GM21825 (cell line): Measurements from ENCODE around the gene NAALADL2.
"Not testable (repeated sequence)": the region's sequence is repeated elsewhere in the genome, so short reads cannot be mapped to it uniquely, and the experiment has no call there.

Source experiments
- ATAC-seq: cut with Tn5 transposase; IDR thresholded peaks from one replicate; pipeline ENCODE4 v1.9.1; 2021; ENCODE audit warnings: mild to moderate bottlenecking, moderate library complexity; ENCODE audit not compliant: unreplicated experiment

The NAALADL2 gene

DNA sequence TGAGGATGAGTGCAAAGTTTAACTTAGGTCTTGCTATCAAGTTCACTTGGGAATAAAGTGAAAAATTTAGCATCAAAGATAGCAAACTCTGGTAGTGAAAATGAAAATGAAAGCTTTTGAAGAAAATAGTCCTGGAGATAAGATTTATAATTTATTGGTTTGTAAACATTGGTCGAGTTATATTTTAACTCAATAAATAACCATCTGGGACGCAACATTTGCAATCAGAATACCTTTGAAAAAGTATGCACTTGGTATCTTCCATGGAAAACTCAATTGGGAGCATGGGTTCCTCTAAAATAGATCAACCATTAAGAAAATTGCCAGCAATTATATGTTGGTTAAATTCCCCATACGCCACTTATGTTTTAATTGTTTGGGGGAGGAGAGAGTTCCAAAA lies 209.5 kb downstream of the NAALADL2 start:
- no peak for ATAC-seq

DNA sequence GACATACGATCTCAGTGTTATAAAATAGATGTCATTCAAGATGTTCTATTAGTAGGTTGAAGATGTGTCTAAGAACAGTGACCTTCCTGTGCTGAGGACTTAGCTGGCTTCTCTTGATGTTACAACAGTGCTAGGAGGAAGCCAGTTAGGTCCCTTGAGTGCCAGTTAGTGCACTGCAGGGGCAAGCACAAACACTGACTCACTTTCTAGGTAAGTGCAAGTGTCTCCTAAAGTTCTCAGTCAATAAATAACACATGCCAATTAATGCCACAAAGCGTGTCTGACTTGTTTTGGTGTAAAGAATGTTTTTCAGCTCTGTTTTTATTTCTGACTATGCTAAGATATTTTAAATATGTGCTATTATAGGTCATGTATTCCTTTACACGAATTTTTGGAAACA lies 211.8 kb downstream of the NAALADL2 start:
- no peak for ATAC-seq

DNA sequence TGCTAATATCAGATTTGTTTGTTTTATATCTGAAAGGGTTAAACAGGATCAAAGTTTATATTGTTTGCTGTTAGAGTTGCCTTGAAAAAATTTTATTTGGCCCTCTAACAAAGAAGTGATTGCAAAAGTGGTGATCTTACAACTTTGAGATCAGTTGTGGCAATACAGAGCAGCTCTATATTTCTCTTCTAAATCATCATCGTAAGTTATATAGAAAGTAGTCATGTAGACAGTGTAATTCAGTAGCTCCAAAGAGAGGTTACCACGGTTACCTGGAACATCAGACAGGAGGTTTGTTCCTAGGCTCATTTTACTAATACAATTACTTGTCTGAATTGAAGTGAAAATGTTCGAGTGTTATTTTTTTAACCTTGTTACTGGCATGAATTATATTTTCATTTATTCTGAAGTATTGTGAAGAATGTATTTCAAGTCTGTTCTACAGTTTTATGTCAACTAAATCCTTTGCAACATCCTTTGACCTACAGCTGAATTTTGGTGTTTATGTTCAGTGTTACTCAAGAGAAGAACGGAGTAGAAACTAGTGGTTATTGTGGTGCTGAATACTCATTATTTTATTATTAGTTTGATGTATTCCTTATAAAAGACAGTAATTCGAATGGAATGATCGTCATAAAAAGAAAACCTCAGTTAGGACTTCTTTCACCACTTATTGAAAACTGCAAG lies 214.2 kb downstream of the NAALADL2 start:
- no peak for ATAC-seq

DNA sequence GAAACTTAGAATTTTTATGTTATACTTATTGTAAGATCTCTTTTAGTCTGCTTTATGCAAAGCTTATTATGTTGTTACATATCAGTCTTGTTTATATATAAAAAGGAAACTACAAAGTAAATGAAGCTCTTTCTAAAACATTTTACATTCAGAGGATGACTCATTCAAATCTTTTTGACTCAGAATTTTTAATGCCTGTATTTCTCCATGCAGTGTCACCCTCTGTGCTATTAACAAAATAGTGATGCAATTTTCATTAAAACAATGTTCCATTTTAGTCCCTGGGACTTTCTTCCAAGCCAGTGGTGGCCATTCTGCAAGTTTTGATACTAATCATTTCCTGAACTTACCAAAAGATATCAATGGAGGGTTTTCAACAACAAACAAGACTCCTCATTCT lies 216.1 kb downstream of the NAALADL2 start:
- no peak for ATAC-seq

DNA sequence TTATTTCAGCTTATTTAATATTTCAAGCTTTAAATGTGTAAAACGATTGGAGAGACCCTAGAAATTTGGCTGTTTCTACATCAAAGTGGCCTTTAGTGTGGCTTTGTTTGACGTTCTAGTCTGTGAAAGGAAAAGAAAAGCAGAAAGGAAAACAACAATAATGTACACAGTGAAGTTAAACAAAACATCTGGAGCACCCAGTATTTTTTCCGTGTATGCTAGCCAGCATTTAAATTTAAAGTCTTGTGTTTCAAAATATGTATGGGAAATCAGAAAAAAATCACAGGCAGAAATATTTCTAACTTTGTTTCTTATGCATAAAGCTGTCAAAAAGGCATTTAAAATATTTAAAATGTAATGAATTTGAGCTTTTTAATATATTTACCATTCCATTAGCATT lies 218.1 kb downstream of the NAALADL2 start:
- no peak for ATAC-seq

DNA sequence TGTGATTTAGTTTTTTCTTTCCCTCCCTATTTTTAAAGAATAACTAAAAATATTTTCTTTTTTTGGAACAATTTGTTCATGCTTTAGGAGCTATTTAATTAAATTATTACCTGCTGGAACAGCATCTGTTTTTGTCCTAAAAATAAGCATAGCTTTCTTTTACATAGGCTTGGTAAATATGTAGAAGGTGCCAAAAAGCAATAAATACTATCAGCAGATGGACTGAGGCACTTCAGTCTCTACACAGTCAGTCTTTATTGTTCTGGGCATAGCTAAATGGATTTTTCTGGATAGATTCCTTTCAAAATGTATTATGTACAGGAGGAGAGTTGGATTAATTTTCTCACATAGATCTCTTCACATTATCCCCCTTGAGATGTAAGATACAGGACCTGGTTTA lies 223.5 kb downstream of the NAALADL2 start:
- ATAC-seq: no peak

DNA sequence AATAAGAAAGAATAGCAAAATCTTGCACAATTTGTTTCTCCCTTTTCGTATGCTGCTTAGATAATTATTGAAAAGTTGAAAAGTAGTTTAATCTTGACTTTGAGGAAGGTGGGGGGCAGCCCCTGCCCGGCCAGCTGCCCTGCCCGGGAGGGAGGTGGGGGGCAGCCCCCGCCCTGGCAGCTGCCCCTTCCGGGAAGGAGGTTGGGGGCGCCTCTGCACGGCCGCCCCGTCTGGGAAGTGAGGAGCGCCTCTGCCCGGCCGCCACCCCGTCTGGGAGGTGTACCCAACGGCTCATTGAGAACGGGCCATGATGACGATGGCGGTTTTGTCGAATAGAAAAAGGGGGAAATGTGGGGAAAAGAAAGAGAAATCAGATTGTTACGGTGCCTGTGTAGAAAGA lies 228.0 kb downstream of the NAALADL2 start:
- ATAC-seq: not testable (repeated sequence)

DNA sequence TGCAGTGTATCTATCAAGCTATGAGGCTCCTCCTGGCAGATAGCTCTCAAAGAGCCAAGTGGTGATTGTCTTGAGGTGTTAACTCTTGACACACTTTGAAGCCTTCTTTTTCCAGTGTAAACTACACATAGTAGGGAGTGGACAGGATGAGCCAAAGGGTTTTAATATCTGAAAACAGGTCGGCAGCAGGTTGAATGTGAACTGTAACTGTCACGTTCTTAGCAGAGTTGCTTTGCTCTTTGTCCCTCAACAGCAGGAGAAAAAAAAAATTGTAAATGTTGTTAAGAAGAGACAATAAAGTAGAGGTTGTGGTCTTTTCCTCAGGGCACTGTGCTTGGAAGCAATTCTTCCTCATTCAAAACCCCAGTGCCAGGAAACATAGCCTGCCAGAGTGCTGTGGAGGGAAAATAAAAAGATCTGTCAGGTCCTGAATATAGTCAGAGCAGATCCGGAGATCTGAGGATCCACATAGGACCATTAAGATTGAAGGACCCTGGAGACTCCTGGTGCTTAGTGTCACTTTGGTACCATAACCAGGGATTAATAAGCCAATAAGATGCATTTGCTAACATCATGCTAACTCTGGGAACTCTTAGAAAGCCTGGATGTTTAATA lies 229.7 kb downstream of the NAALADL2 start:
- no peak for ATAC-seq

DNA sequence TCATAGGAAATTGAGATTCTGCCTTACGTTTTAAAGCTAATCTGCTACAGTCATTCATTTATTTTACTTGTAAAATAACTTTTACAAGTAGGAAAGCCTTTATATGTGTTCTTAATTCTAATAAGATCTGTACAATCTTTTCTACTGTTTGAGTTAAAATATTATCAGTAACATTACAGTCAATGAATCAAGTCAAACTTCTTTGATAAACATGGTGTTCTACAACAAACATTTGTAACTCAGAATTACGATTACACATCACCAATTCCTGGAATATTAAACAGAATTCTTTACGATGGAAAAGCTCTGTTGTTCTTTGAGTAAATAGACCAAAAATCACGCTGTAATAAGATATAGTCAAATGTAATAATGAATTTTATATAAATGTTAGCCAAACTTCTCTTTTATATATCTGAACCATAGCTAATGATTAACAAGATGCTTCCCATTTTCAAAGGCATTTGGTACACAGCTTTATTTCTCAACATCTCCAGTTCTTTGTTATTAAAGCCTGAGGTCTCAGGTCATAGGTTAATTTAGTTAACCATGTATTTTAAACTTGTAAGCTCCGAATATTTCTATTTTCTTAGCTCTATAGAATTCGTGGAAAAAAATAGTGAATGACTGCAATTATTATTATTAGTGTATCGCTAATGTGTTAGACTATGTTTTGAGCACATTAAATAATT lies 232.4 kb downstream of the NAALADL2 start:
- ATAC-seq: no peak

DNA sequence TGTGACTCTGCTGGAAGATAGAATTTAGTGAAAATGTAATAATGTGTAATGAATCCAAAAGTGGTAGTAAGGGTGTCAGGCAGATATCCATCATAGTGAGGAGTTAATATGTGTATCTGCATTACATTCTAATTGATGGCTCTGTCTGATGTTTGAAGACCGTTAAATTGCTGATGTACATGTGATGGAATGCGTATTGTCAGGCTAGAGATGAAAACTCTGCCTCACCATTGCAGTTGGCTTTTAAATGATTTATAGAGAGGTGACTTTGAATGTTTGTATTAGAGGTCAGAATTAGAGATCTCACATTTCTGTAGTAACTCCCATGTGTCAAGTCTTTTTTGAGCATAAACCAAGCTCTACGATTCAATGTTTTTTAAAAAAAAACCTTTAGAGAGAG lies 234.6 kb downstream of the NAALADL2 start:
- no peak for ATAC-seq

DNA sequence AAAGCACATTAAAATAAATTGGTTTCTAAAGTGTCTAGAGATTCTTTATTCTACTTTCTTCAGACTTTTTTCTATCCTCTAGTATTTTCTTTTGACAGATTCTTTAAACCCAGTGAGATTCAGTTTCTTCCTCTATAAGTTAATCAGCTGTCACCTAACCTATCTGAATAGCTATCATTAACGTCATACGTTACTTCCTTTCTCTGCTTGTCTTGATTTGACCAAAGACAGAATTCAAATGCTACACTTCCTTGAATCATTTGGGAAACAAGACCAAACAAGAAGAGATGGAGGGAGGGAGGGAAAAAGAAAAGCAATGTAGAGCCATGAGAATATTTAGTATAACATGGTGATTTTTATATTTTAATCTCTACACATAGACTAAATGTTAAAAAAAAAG lies 235.2 kb downstream of the NAALADL2 start:
- ATAC-seq: no peak

DNA sequence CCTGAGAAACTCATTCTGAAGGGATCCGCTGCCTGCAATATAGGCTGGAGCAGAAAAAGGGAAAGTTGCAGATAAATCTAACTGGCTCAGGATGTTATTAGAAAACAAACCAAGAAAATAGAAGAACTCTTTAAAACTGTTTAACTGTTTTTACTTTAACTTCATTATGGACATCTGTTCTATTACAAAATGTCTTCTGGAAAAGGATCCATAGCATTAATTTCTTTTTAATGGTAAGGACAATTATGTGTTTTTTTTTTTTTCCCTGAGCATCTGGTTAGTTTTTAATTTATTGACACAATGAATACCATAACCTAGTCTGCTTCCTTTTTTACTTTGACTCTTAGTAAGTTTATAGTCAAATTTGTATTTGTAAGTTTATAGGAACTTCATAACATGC lies 239.5 kb downstream of the NAALADL2 start:
- ATAC-seq: no peak

DNA sequence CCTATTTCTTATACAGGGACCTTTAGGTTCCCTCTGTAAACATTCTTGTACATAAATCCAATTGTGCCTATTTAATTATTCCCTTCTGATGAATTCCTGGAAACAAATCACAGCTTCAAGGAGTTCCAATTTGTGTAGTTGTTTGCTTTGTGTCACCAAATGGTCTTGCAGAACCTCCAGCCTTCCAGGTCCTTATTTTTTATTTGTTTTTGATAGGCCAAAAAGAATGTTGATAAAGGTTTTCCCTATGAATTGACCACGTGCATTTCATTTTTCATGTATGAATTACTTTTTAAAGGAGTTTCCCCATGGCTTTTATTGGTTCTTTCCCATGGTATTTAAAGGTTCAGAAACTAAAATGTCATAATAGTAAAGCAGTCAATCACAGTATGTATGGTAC lies 243.0 kb downstream of the NAALADL2 start:
- no peak for ATAC-seq

DNA sequence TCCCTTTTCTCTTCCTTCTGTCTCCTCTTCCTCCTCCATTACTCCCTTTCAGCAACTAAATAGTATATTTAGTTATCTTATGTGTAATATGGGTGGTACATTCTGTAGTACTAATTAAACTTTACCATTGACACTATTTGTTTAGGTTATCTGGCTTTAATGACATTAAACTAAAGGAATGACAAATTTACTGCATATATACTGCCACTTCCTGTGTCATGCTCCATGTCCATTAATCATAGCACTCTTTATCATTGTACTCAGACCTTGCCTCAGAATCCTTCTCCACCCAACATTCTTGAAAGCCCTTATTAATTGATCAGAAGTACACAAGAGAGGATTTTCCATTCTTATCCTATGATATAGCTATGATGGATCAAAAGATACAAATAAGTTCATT lies 244.2 kb downstream of the NAALADL2 start:
- ATAC-seq: no peak

DNA sequence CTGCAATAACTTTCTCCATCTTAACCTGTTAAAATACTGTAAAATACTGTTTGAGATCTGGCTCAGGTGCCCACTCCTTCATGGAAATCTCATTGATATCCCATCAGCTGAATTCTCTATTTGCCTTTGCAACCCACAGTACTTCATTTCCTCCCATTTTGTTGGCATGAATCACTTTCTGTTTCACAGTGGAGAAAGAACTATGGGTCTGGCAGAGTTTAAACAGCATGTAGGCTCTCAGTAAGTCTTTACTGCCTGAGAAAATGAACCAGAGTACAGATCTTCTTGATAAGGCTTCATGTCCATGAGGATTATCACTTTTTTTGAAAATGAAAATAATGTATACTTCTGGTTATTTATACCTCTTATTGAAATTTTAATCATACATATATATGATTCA lies 245.9 kb downstream of the NAALADL2 start:
- ATAC-seq: no peak

DNA sequence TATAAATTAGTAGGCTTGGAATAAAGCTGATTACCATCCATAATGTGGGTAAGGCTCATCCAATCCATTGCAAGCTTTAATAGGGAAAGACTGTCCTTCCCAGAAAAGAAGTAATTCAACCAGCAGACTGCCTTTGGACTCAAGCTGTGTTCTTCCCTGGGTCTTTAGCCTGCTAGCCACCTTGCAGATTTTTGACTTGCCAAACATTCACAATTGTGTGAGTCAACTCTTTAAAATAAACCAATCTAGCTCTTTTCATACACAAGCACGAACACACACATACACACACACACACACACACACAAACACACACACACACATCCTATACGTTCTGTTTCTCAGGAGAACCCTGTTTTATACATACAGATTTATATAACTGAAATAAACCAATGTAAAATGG lies 248.1 kb downstream of the NAALADL2 start:
- no peak for ATAC-seq

DNA sequence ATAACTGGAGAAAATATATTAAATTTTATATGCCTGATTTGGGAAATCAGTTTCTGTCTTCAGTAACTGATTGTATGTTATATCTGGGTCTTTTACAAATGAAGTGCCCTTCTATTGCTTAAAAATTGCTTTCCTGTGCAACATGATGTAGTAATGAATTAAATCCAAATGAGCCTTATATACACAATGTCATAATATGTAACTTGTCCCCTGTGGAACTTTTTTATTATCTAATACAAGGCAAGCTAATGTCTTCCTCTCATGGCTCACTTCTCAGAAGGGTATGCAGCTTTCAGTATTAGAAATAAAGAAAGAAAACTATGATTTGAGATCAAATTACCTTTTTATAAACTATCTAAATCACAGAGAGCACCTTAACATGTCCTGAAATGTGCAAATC lies 248.9 kb downstream of the NAALADL2 start:
- no peak for ATAC-seq

DNA sequence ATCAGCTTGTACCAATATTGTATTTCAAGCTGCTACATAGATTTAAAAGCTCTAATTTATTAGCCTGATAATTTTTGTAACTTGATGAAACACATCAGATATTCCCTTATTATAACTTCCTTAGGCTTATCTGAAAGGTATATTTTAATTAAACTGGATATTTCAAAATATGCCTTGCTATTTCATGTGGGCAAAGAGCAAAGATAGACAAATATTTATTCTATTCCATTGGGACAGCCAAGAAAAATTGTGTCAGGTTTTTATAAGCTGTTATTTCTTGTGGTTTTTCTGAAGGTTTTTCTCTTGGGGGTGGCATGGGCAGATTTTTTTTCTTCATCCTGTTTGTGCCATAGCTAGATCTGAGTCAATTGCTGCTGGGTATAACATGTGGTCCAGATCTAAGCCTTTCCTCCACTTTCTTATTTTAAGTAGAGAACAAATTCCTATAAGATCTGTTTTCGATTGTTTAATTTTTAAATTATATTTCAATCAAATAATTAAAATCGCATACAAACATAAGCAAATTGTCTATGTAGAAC lies 249.5 kb downstream of the NAALADL2 start:
- ATAC-seq: no peak

DNA sequence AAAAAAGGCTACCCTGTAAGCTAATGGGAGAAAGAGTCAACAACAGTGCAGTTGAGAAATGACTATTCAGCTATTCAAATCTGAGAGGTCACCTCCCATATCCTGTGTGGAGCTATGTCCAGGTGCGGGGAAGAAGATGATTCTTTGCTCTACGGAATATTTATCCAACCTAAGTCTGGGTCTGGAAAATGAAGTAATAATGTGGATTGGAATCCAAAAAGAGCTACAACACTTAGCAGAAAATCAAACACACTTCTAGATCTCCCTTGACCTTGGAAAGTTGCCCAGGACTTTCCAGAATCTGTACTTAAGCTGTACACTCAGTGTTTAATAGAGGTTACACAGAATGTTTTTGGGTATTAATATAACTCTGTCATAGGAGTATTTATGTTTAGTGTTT lies 251.9 kb downstream of the NAALADL2 start:
- ATAC-seq: no peak

DNA sequence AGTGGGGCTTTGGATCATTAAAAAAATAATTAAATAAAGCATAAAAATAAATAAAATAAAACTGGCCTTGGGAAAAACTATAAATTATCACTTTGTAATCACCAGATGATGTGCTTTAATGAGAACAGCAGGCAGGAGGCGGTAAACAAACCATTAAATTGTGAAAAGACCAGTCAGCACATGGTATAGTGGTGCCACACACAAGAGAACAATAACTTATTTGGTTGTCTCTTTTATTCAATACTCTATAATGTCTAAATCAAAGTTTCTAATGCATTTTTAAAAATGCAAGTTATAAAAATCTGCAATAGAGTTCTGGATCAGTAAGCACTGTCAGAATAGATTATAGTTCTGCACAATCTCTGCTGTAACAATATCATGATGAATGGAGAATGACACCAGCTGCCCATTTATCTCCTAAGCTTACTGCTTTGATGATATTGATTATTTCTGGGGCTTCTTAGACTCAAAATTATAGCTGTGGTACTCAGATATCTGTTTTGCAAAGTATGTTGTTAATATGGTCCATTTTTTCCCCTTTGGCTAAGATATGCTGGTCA lies 259.3 kb downstream of the NAALADL2 start:
- ATAC-seq: no peak

DNA sequence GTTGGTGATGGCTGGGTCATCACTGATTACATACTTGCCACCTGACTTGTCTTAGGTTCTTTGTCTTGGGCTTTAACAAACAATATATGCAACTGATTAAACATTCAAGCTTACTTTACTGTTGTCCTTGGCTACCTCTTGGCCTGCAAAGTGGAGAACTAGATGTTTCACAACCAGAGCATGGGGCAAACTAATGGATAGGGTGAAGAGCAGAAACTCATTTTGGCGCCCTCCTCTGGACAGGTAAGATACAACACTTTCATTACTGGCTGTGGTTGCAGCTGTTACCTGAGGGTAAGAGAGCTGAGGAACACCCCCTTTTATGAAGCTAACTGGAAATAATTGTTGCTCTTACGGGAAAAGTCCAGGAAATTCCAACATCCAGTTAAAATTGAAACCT lies 262.1 kb downstream of the NAALADL2 start:
- ATAC-seq: no peak
